OCI-LY7 (cell line): ENCODE results near the gene GFER. TPM values are rescaled to one million over a fixed set of nuclear protein-coding genes. Genes with fewer than 3 reads are reported as not detected.

Source experiments
- BruUV-seq: library from RNA; stranded (reverse); fragments of 400-500 nt; replicated peaks from 2 replicates; lab custom pipeline; 2021; lab: Mats Ljungman, UMichigan
- CTCF ChIA-PET: fragments of 300-600 bp; sonication (Branson Sonifier 250); formaldehyde crosslinking; loops from one replicate; lab custom pipeline; 2022; ENCODE audit warnings: antibody characterized with exemption; ENCODE audit not compliant: unreplicated experiment; lab: Charles Lee
- POLR2A ChIA-PET: fragments of 300-600 bp; sonication (Branson Sonifier 250); formaldehyde crosslinking; loops from one replicate; lab custom pipeline; 2022; ENCODE audit warnings: antibody characterized with exemption; lab: Charles Lee
- DNase-seq: peaks from one replicate; pipeline ENCODE4 v3.0.0-alpha.2; 2015; ENCODE audit warnings: low spot score
- H2AFZ ChIP-seq: fragments of 200-600 bp; sonication (generic), shearing (Covaris generic); 2 replicates; pipeline ENCODE4 v1.6.1; 2014; ENCODE audit warnings: mild to moderate bottlenecking, antibody characterized with exemption, low read length, moderate library complexity
- H3K27ac ChIP-seq: fragments of 200-600 bp; sonication (generic); 2 replicates; pipeline ENCODE4 v1.5.1; 2014; ENCODE audit warnings: mixed run types, low read depth, mild to moderate bottlenecking, moderate library complexity, low read length, inconsistent platforms; ENCODE audit not compliant: poor library complexity, severe bottlenecking
- H3K36me3 ChIP-seq: fragments of 200-600 bp; sonication (generic); 2 replicates; pipeline ENCODE4 v1.6.1; 2014; ENCODE audit warnings: mild to moderate bottlenecking, antibody characterized with exemption, low read length, moderate library complexity, mixed read lengths; ENCODE audit not compliant: insufficient read depth
- H3K4me1 ChIP-seq: fragments of 200-600 bp; sonication (generic); 2 replicates; pipeline ENCODE4 v1.5.1; 2014; ENCODE audit warnings: mild to moderate bottlenecking, low read length; ENCODE audit not compliant: insufficient read depth, poor library complexity, severe bottlenecking
- H3K4me2 ChIP-seq: fragments of 200-600 bp; sonication (generic); 2 replicates; pipeline ENCODE4 v1.6.1; 2014; ENCODE audit warnings: mild to moderate bottlenecking, low read length
- H3K4me3 ChIP-seq: fragments of 200-600 bp; sonication (generic); 2 replicates; pipeline ENCODE4 v1.5.1; 2014; ENCODE audit warnings: mild to moderate bottlenecking, low read depth, low read length; ENCODE audit not compliant: poor library complexity, severe bottlenecking
- H3K79me2 ChIP-seq: fragments of 200-600 bp; sonication (generic); 2 replicates; pipeline ENCODE4 v1.6.1; 2016; ENCODE audit warnings: low read depth, mild to moderate bottlenecking, low read length, moderate library complexity, mixed read lengths; ENCODE audit not compliant: insufficient read depth
- H3K9me2 ChIP-seq: fragments of 200-600 bp; sonication (generic); 2 replicates; pipeline ENCODE4 v1.6.1; 2016; ENCODE audit warnings: mild to moderate bottlenecking, low read length, mixed read lengths; ENCODE audit not compliant: insufficient read depth
- H3K9me3 ChIP-seq: fragments of 200-600 bp; sonication (generic); 2 replicates; pipeline ENCODE4 v1.6.1; 2014; ENCODE audit warnings: mild to moderate bottlenecking, mixed run types, low read length, mixed read lengths
- H4K20me1 ChIP-seq: fragments of 200-600 bp; sonication (generic); 2 replicates; pipeline ENCODE4 v1.6.1; 2014; ENCODE audit warnings: mild to moderate bottlenecking, antibody characterized with exemption, low read length, moderate library complexity, mixed read lengths; ENCODE audit not compliant: insufficient read depth
- EZH2phosphoT487 ChIP-seq: fragments of 200-600 bp; sonication (generic); IDR thresholded peaks from 2 replicates; pipeline ENCODE4 v1.6.1; 2018; ENCODE audit warnings: low read depth, borderline replicate concordance, mild to moderate bottlenecking, mixed run types, antibody characterized with exemption, low read length, moderate library complexity, mixed read lengths
- intact Hi-C: fragments of 100-400 bp; cut with micrococcal nuclease; formaldehyde crosslinking; loops from one replicate; pipeline ENCODE4 v1.10.0; 2022; ENCODE audit not compliant: unreplicated experiment
- total RNA-seq, 2 experiments: library from RNA; depleted of rRNA in 1 of 2; stranded (reverse); fragments of >200 nt in 1 of 2; shearing (Covaris generic) in 1 of 2; gene quantifications; 2 replicates each; pipeline ENCODE4 v1.2.3, GENCODE V29; 2014 to 2022
- TF ChIP-seq, protein P1 (sequence below): fragments of 200-600 bp; sonication (generic); conservative IDR thresholded peaks from 2 replicates; pipeline ENCODE4 v1.5.1; 2014; ENCODE audit warnings: mild to moderate bottlenecking, antibody characterized with exemption, low read length, moderate library complexity, mixed read lengths

Gene GFER
- total RNA-seq, 2 experiments from 2014 or later, result 32.3 to 40.2 TPM

GRCh38 chr16:1946495-1947368, 37.3 kb upstream of the GFER start:
- no peak overlapping the region for H3K4me2 ChIP-seq

DNA sequence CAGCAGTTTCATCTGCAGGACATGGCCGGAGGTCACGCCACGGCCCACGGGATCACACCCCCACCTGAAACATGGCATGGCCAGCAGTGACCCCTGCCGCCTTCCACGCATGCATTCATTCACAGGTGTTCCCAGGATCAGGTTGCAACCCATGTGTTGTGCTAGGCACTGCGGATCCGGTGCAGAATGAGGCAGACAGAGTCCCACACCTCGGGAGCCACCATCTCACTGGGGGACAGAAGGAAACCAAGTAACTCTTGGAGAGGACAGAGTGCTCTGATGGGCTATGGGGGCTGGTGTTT, 36.7 kb upstream of the GFER start:
- Histone ChIP-seq H3K9me2 (no peaks in the 10 kb centered on the region), H3K9me3 (no peaks in the 10 kb centered on the region), H4K20me1 (no peaks in the 10 kb centered on the region), H3K4me2 (no peak overlapping the region), H3K4me3 (no peak overlapping the region), H2AFZ (no peak overlapping the region), H3K79me2 (no peaks in the 10 kb centered on the region), H3K27ac (no peak overlapping the region), H3K36me3 (no peaks in the 10 kb centered on the region), H3K4me1 (peaks cover 8% of the 10 kb centered on the region)
- CTCF ChIA-PET, result no interaction called here
- POLR2A ChIA-PET, result no interaction called here
- no peak for DNase-seq
- TF ChIP-seq EZH2phosphoT487, result no peak
- TF ChIP-seq, protein P1, sequence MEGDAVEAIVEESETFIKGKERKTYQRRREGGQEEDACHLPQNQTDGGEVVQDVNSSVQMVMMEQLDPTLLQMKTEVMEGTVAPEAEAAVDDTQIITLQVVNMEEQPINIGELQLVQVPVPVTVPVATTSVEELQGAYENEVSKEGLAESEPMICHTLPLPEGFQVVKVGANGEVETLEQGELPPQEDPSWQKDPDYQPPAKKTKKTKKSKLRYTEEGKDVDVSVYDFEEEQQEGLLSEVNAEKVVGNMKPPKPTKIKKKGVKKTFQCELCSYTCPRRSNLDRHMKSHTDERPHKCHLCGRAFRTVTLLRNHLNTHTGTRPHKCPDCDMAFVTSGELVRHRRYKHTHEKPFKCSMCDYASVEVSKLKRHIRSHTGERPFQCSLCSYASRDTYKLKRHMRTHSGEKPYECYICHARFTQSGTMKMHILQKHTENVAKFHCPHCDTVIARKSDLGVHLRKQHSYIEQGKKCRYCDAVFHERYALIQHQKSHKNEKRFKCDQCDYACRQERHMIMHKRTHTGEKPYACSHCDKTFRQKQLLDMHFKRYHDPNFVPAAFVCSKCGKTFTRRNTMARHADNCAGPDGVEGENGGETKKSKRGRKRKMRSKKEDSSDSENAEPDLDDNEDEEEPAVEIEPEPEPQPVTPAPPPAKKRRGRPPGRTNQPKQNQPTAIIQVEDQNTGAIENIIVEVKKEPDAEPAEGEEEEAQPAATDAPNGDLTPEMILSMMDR, result no peak
- intact Hi-C loops, result no loop called here
- no TSS peak for BruUV-seq

More at GRCh38 chr16:1946495-1947368, 37.3 kb upstream of the GFER start:
- Histone ChIP-seq H3K36me3 (no peaks in the 10 kb centered on the region), H3K27ac (no peak overlapping the region), H3K79me2 (no peaks in the 10 kb centered on the region), H3K9me3 (no peaks in the 10 kb centered on the region), H3K4me1 (peaks cover 14% of the 10 kb centered on the region), H3K4me3 (no peak overlapping the region), H2AFZ (no peak overlapping the region), H3K9me2 (no peaks in the 10 kb centered on the region), H4K20me1 (no peaks in the 10 kb centered on the region)
- intact Hi-C loops, result no loop called here
- POLR2A ChIA-PET, result no interaction called here
- DNase-seq, result no peak
- BruUV-seq, result no TSS peak
- CTCF ChIA-PET, result no interaction called here
- no peak for TF ChIP-seq EZH2phosphoT487
- TF ChIP-seq, protein P1, result no peak

GRCh38 chr16:1949507-1949906, 34.5 kb upstream of the GFER start:
- H3K9me2 ChIP-seq, result no peaks in the 10 kb centered on the region
- ChIA-PET CTCF (no interaction called here), POLR2A (interaction anchor here (0.7 kb wide), 1 partner anchor 71 kb away, joined by 4 read pairs; no protein-coding TSS in a partner anchor)
- no peaks in the 10 kb centered on the region for H4K20me1 ChIP-seq
- TF ChIP-seq, protein P1, result no peak
- TF ChIP-seq EZH2phosphoT487, result no peak
- no peaks in the 10 kb centered on the region for H3K9me3 ChIP-seq
- no peak for DNase-seq
- intact Hi-C loops, result no loop called here
- no peaks in the 10 kb centered on the region for H3K79me2 ChIP-seq
- H3K4me3 ChIP-seq, result no peak overlapping the region
- no peak overlapping the region for H3K4me2 ChIP-seq
- no peaks in the 10 kb centered on the region for H3K4me1 ChIP-seq
- H2AFZ ChIP-seq, result no peak overlapping the region
- BruUV-seq, result no TSS peak
- H3K27ac ChIP-seq, result no peak overlapping the region
- no peaks in the 10 kb centered on the region for H3K36me3 ChIP-seq
